ENCODE measurements around the gene DAZ3. TPM values are rescaled to one million over a fixed set of nuclear protein-coding genes. Genes with fewer than 3 reads are reported as not detected.

DAZ3 gene
- not detected in 2 replicates for total RNA-seq

GRCh38 chrY:24813293-24813692, at the start of gene DAZ3:
Gene DAZ3 (minus strand): TSS chrY:24813393. CDS start chrY:24813185, 208 bp downstream.

GRCh38 chrY:24833619-24834018, 20.4 kb upstream of the DAZ3 start, which contains the start of gene DAZ4:
Gene DAZ4 (plus strand): TSS chrY:24833919. CDS start chrY:24834127, 208 bp downstream.

Other genes starting within 250 kb of the DAZ3 start
- not detected in 2 replicates for gene BPY2B, start 195.4 kb downstream of the DAZ3 start, total RNA-seq
- not detected in 2 replicates for gene DAZ4, start 20.5 kb upstream of the DAZ3 start, total RNA-seq
- gene BPY2C, start 238.7 kb upstream of the DAZ3 start, total RNA-seq, result not detected in 2 replicates

All from aortic smooth muscle cell (primary cell).